ENCODE data around the gene SDC4. TPM values are rescaled to one million over a fixed set of nuclear protein-coding genes. Genes with fewer than 3 reads are reported as not detected.
A peak's percentile ranks its signal among the peaks of the same experiment; 100 is the strongest.

SDC4 gene
- total RNA-seq, 1 donor from 2014 or later, result 239 TPM

DNA sequence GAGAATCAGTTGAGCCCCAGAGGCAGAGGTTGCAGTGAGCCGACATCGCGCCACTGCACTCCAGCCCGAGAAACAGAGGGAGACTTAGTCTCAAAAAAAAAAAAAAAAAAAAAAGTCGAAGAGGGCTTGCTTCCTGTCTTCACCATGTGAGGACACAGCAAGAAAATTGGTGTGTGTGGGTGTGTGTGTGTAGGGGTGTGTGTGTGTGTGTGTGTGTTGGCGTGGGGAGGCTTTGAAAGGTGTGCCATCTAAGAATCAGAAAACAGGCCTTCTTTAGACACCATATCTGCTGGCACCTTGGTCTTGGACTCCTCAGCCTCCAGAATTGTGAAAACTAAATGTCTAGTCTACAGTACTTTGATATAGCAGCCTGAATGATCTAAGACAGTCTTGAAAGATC lies 48.4 kb downstream of the SDC4 start:
- TF ChIP-seq, protein P1, sequence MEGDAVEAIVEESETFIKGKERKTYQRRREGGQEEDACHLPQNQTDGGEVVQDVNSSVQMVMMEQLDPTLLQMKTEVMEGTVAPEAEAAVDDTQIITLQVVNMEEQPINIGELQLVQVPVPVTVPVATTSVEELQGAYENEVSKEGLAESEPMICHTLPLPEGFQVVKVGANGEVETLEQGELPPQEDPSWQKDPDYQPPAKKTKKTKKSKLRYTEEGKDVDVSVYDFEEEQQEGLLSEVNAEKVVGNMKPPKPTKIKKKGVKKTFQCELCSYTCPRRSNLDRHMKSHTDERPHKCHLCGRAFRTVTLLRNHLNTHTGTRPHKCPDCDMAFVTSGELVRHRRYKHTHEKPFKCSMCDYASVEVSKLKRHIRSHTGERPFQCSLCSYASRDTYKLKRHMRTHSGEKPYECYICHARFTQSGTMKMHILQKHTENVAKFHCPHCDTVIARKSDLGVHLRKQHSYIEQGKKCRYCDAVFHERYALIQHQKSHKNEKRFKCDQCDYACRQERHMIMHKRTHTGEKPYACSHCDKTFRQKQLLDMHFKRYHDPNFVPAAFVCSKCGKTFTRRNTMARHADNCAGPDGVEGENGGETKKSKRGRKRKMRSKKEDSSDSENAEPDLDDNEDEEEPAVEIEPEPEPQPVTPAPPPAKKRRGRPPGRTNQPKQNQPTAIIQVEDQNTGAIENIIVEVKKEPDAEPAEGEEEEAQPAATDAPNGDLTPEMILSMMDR (conservative IDR thresholded peaks at IDR 0.05; ENCODE audit: low read depth, low read length), result no peak
- no peak for DNase-seq (ENCODE audit: low read depth)
- no peak overlapping the region for H3K4me3 ChIP-seq (ENCODE audit: low read depth, low read length)

DNA sequence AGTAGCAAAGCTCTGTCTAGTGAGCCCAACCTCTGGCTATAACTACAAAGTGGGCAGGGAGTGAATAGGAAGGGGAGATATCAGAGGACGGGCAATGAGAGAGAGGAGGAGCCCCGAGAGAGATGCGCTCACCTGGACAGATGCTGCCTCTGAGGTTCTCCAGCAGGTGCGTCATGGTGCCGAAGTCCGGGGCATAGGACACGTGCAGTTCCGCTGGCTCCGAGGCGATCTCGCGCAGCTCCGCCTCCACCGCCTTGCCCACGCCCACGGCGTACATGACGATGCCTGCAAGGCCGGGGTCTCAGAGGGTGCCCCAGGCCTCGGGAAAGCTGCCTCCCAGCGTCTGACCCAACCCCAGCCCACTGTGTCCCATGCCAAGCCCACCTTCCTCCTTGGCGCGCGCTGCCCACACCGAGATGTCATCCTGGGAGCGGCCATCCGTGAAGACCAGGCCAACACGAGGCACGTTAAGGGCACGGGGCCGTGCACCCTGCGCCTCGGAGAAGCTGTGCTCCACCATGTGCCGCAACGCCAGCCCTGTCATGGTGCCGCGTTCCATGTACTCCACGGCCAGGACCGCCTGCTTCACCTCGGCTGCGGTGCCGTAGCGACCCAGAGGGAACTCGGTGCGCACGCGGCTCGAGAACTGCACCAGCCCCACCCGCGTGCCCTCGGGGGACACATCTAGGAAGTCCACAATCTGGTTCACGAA lies 50.3 kb downstream of the SDC4 start:
- TF ChIP-seq, protein P1 (conservative IDR thresholded peaks at IDR 0.05; ENCODE audit: low read depth, low read length), result no peak
- H3K4me3 ChIP-seq (ENCODE audit: low read depth, low read length), result no peak overlapping the region
- DNase-seq (ENCODE audit: low read depth), result no peak

DNA sequence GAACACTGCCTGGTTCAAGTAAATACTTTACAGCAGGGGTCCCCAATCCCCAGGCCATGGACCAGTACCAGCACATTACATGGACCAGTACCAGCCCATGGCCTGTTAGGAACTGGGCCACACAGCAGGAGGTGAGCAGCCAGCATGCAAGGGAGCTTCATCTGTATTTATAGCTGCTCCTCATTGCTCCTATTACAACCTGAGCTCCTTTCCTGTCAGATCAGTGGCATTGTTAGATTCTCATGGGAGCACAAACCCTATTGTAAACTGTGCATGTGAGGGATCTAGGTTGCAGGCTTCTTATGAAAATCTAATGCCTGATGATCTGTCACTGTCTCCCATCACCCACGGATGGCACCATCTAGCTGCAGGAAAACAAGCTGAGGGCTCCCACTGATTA lies 53.6 kb downstream of the SDC4 start:
- no peak for DNase-seq (ENCODE audit: low read depth)
- no peak overlapping the region for H3K4me3 ChIP-seq (ENCODE audit: low read depth, low read length)
- TF ChIP-seq, protein P1 (conservative IDR thresholded peaks at IDR 0.05; ENCODE audit: low read depth, low read length), result no peak

DNA sequence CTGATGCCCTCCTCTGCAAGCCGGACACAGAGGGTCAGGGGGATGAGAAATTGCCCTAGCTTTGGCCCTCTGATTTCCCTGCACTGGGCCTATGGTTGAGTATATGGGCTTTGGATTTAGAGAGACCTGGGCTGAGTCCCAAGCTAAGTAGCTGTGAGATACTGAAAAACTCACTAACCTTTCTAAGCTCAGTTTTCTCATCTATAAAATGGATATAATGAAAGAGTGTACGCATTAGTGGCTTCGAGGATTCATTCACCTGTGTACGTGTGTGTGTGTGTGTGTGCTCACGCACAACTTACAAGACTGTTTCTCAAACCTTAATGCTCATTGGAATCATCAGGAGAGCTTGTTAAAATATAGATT lies 54.2 kb downstream of the SDC4 start:
- DNase-seq (ENCODE audit: low read depth), result no peak
- peak overlapping the region; percentile 63 for H3K4me3 ChIP-seq (ENCODE audit: low read depth, low read length)
- TF ChIP-seq, protein P1 (conservative IDR thresholded peaks at IDR 0.05; ENCODE audit: low read depth, low read length), result no peak

DNA sequence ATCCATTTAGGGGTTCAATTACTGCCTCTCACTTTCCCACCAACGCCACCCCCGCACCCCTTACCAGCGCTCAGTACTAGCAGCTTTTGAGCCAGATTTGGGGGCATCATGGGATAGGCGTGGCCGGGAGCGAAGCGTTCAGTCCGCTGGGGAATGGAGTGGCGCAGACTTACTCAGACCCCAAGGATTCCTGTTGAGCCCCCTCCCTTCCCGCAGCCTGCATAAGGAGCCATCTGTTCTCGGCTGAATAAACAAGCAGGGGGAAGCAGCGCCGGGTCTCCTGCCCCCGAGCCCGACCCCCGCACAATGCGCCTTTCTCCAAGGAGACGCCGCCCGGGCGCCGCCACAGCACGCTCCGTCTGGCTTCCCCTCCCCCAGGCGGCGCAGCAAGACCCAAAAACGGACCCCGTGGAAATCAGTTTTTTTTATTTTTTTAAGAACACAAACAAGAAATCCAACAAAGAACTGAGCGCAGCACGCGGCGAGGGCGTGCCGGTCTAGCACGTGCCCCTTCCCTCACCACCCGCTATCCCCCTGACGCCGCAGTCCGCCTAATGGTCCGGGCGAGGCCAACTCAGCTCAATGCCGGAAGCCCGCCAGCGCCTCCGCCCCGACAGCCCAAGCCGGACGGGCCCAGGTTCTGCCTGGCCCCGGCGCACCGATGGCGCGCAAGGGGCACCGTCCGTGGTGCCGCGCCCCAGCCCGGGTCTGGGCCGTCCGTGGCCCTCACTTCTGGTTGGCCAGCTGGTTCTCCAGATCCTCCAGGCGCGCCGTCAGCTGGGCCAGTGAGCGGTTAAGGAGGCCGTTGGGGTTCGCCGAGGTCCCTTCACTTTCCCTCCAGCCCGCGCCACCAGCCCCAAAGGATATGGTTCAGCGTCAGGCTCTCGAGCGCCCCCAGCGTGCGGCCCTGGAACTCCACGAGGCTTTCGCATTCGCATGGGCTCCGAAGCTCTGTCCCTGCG lies 54.9 kb downstream of the SDC4 start:
- peak overlapping the region; percentile 63 for H3K4me3 ChIP-seq (ENCODE audit: low read depth, low read length)
- TF ChIP-seq, protein P1 (conservative IDR thresholded peaks at IDR 0.05; ENCODE audit: low read depth, low read length), result peak; percentile 86
- DNase-seq (ENCODE audit: low read depth), result no peak

DNA sequence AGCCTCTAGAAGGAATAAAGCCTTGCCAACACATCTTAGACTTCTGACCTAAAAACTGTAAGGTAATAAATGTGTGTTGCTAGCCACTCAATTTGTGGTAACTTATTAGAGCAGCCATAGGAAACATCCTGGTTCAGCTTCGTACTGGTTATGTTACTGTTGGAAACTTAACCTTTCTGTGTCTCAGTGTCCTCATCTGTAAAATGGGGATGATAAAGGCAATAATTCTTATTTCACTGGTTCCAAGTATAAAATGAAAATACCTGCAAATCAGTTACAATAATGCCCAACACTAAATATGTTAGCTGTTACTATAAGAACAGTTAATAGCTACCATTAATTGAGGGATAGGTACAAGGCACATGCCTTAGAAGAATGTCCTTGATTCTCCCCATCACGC lies 55.9 kb downstream of the SDC4 start:
- H3K4me3 ChIP-seq (ENCODE audit: low read depth, low read length), result no peak overlapping the region
- DNase-seq (ENCODE audit: low read depth), result no peak
- TF ChIP-seq, protein P1 (conservative IDR thresholded peaks at IDR 0.05; ENCODE audit: low read depth, low read length), result no peak
